H1 (cell line): ENCODE measurements around the gene LIMK2.

Source experiments
- ATF3 ChIP-seq: IDR thresholded peaks from 2 replicates; pipeline ENCODE4 v1.6.1; 2011; ENCODE audit warnings: low read depth, mild to moderate bottlenecking, low read length; ENCODE audit not compliant: insufficient read depth
- CBX8 ChIP-seq: fragments of 300-800, 300-1000 bp; sonication (generic); IDR thresholded peaks from 2 replicates; pipeline ENCODE4 v1.7.1; 2016; ENCODE audit warnings: low read depth, low read length, borderline replicate concordance
- CTCF ChIP-seq, 3 experiments: IDR thresholded peaks; 1 replicate in 2 of 3; 2 replicates in 1 of 3; pipeline versions ENCODE4 v1.5.1 to v1.6.1; 2011; ENCODE audit warnings: low read length in 3 of 3, mild to moderate bottlenecking in 3 of 3, inconsistent platforms in 2 of 3, low read depth in 1 of 3, moderate library complexity in 1 of 3; ENCODE audit not compliant: insufficient read depth in 1 of 3; ENCODE audit errors: control extremely low read depth in 1 of 3
- EP300 ChIP-seq, 2 experiments: IDR thresholded peaks; 1 replicate in 1 of 2; 2 replicates in 1 of 2; pipeline ENCODE4 v1.6.1; 2011 to 2012; ENCODE audit warnings: low read depth in 2 of 2, low read length in 2 of 2, mild to moderate bottlenecking in 2 of 2, borderline replicate concordance in 1 of 2, inconsistent platforms in 1 of 2, moderate library complexity in 1 of 2
- RAD21 ChIP-seq, 2 experiments: IDR thresholded peaks in 1 of 2; conservative IDR thresholded peaks in 1 of 2; 2 replicates each; pipeline ENCODE4 v1.6.1; 2011; ENCODE audit warnings: low read depth in 2 of 2, low read length in 2 of 2, improper control_type of control experiment in 1 of 2, inconsistent platforms in 1 of 2, mild to moderate bottlenecking in 1 of 2, moderate library complexity in 1 of 2
- SIN3A ChIP-seq, 2 experiments: IDR thresholded peaks in 1 of 2; conservative IDR thresholded peaks in 1 of 2; 2 replicates each; pipeline ENCODE4 v1.6.1; 2011 to 2012; ENCODE audit warnings: low read length in 2 of 2, improper control_type of control experiment in 1 of 2, low read depth in 1 of 2, mild to moderate bottlenecking in 1 of 2
- SP1 ChIP-seq: IDR thresholded peaks from 2 replicates; pipeline ENCODE4 v1.6.1; 2011; ENCODE audit warnings: low read depth, low read length
- SUZ12 ChIP-seq: fragments of 200-600 bp; sonication (generic); IDR thresholded peaks from 2 replicates; pipeline ENCODE4 v1.6.1; 2012; ENCODE audit warnings: mild to moderate bottlenecking, inconsistent platforms, low read length, moderate library complexity, mixed read lengths
- TF ChIP-seq, protein P1 (sequence below): IDR thresholded peaks from 2 replicates; pipeline ENCODE4 v1.6.1; 2012; ENCODE audit warnings: inconsistent platforms

DNA sequence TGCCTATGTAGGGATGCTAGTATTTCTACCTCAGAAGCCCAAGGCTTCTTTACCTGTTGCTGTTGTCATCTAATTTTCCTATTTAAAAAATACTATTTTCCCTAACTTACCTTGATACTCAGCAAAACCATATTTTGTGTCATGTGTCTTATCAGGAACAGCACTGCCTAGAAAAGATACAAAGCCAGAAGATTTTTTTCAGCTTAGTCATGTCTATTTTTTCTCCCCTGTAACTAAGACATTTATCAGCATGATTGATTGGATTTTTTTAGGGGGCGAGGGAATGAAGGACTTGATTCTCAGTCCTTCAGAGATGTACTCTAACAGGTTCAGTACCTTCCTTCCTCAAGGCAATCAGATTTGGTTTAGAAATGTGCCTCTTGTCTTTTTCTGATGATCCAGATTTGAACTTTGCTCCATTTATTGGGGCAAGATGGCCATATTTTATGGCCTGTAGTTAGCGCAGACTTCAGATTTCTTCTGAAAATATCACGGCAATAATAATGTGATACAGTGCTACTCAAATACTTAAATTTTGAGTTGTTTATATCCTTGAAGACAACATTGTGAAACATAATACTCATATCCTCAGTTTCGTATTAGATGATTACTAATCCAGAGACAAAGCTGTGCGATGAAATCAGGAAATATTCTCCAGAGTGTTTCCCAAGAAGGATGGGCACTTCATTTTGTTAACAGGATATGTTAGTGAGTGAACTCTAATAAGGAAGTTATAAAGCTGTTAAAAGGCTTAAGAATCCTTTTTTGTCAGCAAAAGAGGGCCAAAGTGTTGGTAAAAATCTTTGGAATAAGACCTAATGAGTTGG is 83.9 kb downstream of the LIMK2 start:
- TF ChIP-seq CTCF (IDR thresholded peaks at IDR 0.05; ENCODE audit: control extremely low read depth in 1 of 3, insufficient read depth in 1 of 3, low read depth in 1 of 3, low read length in 3 of 3) (no peak), RAD21 (IDR thresholded peaks at IDR 0.05 in 1 of 2, conservative IDR thresholded peaks at IDR 0.05 in 1 of 2; ENCODE audit: low read depth in 2 of 2, low read length in 2 of 2) (no peak), CBX8 (no peak), EP300 (IDR thresholded peaks at IDR 0.05; ENCODE audit: borderline replicate concordance in 1 of 2, low read depth in 2 of 2, low read length in 2 of 2) (no peak), SIN3A (conservative IDR thresholded peaks at IDR 0.05 in 1 of 2, IDR thresholded peaks at IDR 0.05 in 1 of 2; ENCODE audit: low read depth in 1 of 2, low read length in 2 of 2) (no peak), SP1 (no peak), ATF3 (no peak), SUZ12 (no peak)
- TF ChIP-seq, protein P1, sequence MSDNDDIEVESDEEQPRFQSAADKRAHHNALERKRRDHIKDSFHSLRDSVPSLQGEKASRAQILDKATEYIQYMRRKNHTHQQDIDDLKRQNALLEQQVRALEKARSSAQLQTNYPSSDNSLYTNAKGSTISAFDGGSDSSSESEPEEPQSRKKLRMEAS, result no peak
